Neutrophil (primary cell): Measurements from ENCODE around the gene IL1RAPL2.

Experiments used
- H3K27ac ChIP-seq: fragments of 200-600 bp; sonication (generic); 2 replicates; pipeline ENCODE4 v1.5.1; 2016; ENCODE audit warnings: mild to moderate bottlenecking, moderate library complexity
- H3K27me3 ChIP-seq: fragments of 200-600 bp; sonication (generic); 2 replicates; pipeline ENCODE4 v1.6.0; 2016; ENCODE audit warnings: mild to moderate bottlenecking
- H3K36me3 ChIP-seq: fragments of 200-600 bp; sonication (generic); 2 replicates; pipeline ENCODE4 v1.5.1; 2017
- H3K4me1 ChIP-seq, 2 experiments: fragments of 200-600 bp in 1 of 2; sonication (generic) in 1 of 2; 1 replicate in 1 of 2; 2 replicates in 1 of 2; pipeline versions ENCODE4 v1.5.1 to v1.6.1; 2013 to 2016; ENCODE audit warnings: low read depth in 1 of 2, low read length in 1 of 2, mild to moderate bottlenecking in 1 of 2, moderate library complexity in 1 of 2; ENCODE audit not compliant: control insufficient read depth in 1 of 2, insufficient read depth in 1 of 2
- H3K4me3 ChIP-seq, 2 experiments: fragments of 200-600 bp in 1 of 2; sonication (generic) in 1 of 2; 1 replicate in 1 of 2; 2 replicates in 1 of 2; pipeline ENCODE4 v1.5.1; 2013 to 2016; ENCODE audit warnings: low read depth in 1 of 2, low read length in 1 of 2, mild to moderate bottlenecking in 1 of 2, moderate library complexity in 1 of 2
- H3K9me3 ChIP-seq: fragments of 200-600 bp; sonication (generic); 2 replicates; pipeline ENCODE4 v1.5.1; 2016
- CTCF ChIP-seq: fragments of 200-600 bp; sonication (generic); IDR thresholded peaks from 2 replicates; pipeline ENCODE4 v1.5.1; 2016; ENCODE audit warnings: antibody characterized with exemption

The IL1RAPL2 gene

GRCh38 chrX:105483011-105483410, 917.0 kb downstream of the IL1RAPL2 start:
- Histone ChIP-seq H3K27me3 (no peaks in the 10 kb centered on the region), H3K27ac (no peak overlapping the region), H3K4me3 (no peak overlapping the region), H3K4me1 (no peaks in the 10 kb centered on the region), H3K9me3 (no peaks in the 10 kb centered on the region), H3K36me3 (no peaks in the 10 kb centered on the region)
- no peak for TF ChIP-seq CTCF

GRCh38 chrX:105488716-105489115, 922.7 kb downstream of the IL1RAPL2 start:
- TF ChIP-seq CTCF, result no peak
- no peak overlapping the region for H3K27ac ChIP-seq
- H3K4me3 ChIP-seq, result no peak overlapping the region
- H3K27me3 ChIP-seq, result no peaks in the 10 kb centered on the region
- no peaks in the 10 kb centered on the region for H3K4me1 ChIP-seq
- H3K36me3 ChIP-seq, result no peaks in the 10 kb centered on the region
- no peaks in the 10 kb centered on the region for H3K9me3 ChIP-seq

- H3K27ac ChIP-seq, result no peak overlapping the region
- no peak for TF ChIP-seq CTCF
Observed at GRCh38 chrX:105495376-105495775, 929.4 kb downstream of the IL1RAPL2 start.

GRCh38 chrX:105502336-105502735, 936.3 kb downstream of the IL1RAPL2 start:
- H3K27ac ChIP-seq, result no peak overlapping the region
- no peaks in the 10 kb centered on the region for H3K36me3 ChIP-seq
- no peaks in the 10 kb centered on the region for H3K9me3 ChIP-seq
- H3K4me1 ChIP-seq, result no peaks in the 10 kb centered on the region
- TF ChIP-seq CTCF, result no peak
- H3K4me3 ChIP-seq, result no peak overlapping the region
- no peaks in the 10 kb centered on the region for H3K27me3 ChIP-seq

More at GRCh38 chrX:105495376-105495775, 929.4 kb downstream of the IL1RAPL2 start:
- H3K4me1 ChIP-seq, result no peaks in the 10 kb centered on the region
- no peaks in the 10 kb centered on the region for H3K27me3 ChIP-seq
- no peaks in the 10 kb centered on the region for H3K9me3 ChIP-seq
- H3K36me3 ChIP-seq, result no peaks in the 10 kb centered on the region
- no peak overlapping the region for H3K4me3 ChIP-seq

GRCh38 chrX:105515561-105515960, 949.6 kb downstream of the IL1RAPL2 start:
- Histone ChIP-seq H3K27ac (no peak overlapping the region), H3K36me3 (no peaks in the 10 kb centered on the region), H3K27me3 (no peaks in the 10 kb centered on the region), H3K4me3 (no peak overlapping the region), H3K9me3 (no peaks in the 10 kb centered on the region), H3K4me1 (no peaks in the 10 kb centered on the region)
- TF ChIP-seq CTCF, result no peak

- Histone ChIP-seq H3K27me3 (no peaks in the 10 kb centered on the region), H3K4me1 (no peaks in the 10 kb centered on the region), H3K4me3 (no peak overlapping the region), H3K9me3 (no peaks in the 10 kb centered on the region), H3K36me3 (no peaks in the 10 kb centered on the region), H3K27ac (no peak overlapping the region)
- no peak for TF ChIP-seq CTCF
Observed at GRCh38 chrX:105526431-105526830, 960.4 kb downstream of the IL1RAPL2 start.
